ENCODE results near the gene C6orf62.

- TF ChIP-seq CTCF (IDR thresholded peaks at IDR 0.05; ENCODE audit: low read depth, low read length, missing input control): no peak
- peak in 1 of 2 donors; percentile 59 for TF ChIP-seq JUND (IDR thresholded peaks at IDR 0.05)
- TF ChIP-seq TAF1 (conservative IDR thresholded peaks at IDR 0.05): no peak
- no peak for TF ChIP-seq REST (IDR thresholded peaks at IDR 0.05)
- TF ChIP-seq MAX (IDR thresholded peaks at IDR 0.05): no peak
- no peak for TF ChIP-seq RAD21 (IDR thresholded peaks at IDR 0.05)
- TF ChIP-seq ZBTB33 (IDR thresholded peaks at IDR 0.05): no peak
- TF ChIP-seq RXRA (IDR thresholded peaks at IDR 0.05): peak; percentile 70 to 77
- peak; percentile 14 for TF ChIP-seq YY1 (IDR thresholded peaks at IDR 0.05)
- peak; percentile 85 for TF ChIP-seq ATF3 (IDR thresholded peaks at IDR 0.05)
- no peak for TF ChIP-seq HNF4G (IDR thresholded peaks at IDR 0.05)
- TF ChIP-seq GABPA (IDR thresholded peaks at IDR 0.05 in 1 of 2, conservative IDR thresholded peaks at IDR 0.05 in 1 of 2): no peak
- TF ChIP-seq FOXA1 (IDR thresholded peaks at IDR 0.05): no peak
These were observed 46.3 kb downstream of the C6orf62 start for GRCh38 chr6:24672620-24673182.

All from liver (tissue), 3 donors.